ENCODE data around the gene INPP5A.

INPP5A gene

GRCh38 chr10:132712291-132712690 lies 174.7 kb downstream of the INPP5A start:
- FAIRE-seq, result no peak

- no peak for FAIRE-seq
These were observed 175.2 kb downstream of the INPP5A start for GRCh38 chr10:132712743-132713142.

- FAIRE-seq, result no peak
These were observed 176.0 kb downstream of the INPP5A start for GRCh38 chr10:132713421-132714095.

GRCh38 chr10:132714096-132714985 lies 176.8 kb downstream of the INPP5A start:
- FAIRE-seq, result no peak

GRCh38 chr10:132714986-132715775 lies 177.6 kb downstream of the INPP5A start:
- FAIRE-seq, result no peak

GRCh38 chr10:132715776-132716680 lies 178.4 kb downstream of the INPP5A start:
- FAIRE-seq, result no peak

- FAIRE-seq, result no peak
These were observed 179.3 kb downstream of the INPP5A start for GRCh38 chr10:132716691-132717490.

GRCh38 chr10:132721725-132722124 lies 184.1 kb downstream of the INPP5A start:
- FAIRE-seq, result no peak

GRCh38 chr10:132722394-132723329 lies 185.1 kb downstream of the INPP5A start:
- FAIRE-seq, result no peak

- no peak for FAIRE-seq
These were observed 185.9 kb downstream of the INPP5A start for GRCh38 chr10:132723330-132723970.

- no peak for FAIRE-seq
These were observed 186.9 kb downstream of the INPP5A start for GRCh38 chr10:132724446-132724845.

- no peak for FAIRE-seq
These were observed 187.6 kb downstream of the INPP5A start for GRCh38 chr10:132725202-132725601.

GRCh38 chr10:132726194-132726593 lies 188.6 kb downstream of the INPP5A start:
- no peak for FAIRE-seq

- no peak for FAIRE-seq
These were observed 189.4 kb downstream of the INPP5A start for GRCh38 chr10:132726951-132727350.

GRCh38 chr10:132727411-132727810 lies 189.8 kb downstream of the INPP5A start:
- no peak for FAIRE-seq

GRCh38 chr10:132728321-132728720 lies 190.7 kb downstream of the INPP5A start:
- FAIRE-seq, result no peak

GRCh38 chr10:132728741-132729140 lies 191.2 kb downstream of the INPP5A start:
- no peak for FAIRE-seq

- FAIRE-seq, result no peak
These were observed 192.4 kb downstream of the INPP5A start for GRCh38 chr10:132729810-132730572.

GRCh38 chr10:132730573-132730953 lies 193.0 kb downstream of the INPP5A start:
- no peak for FAIRE-seq
